PC-3 (cell line): ENCODE data around the gene KLHDC8A. TPM values are rescaled to one million over a fixed set of nuclear protein-coding genes. Genes with fewer than 3 reads are reported as not detected.

Experiments used
- ATAC-seq: fragments of 200-7000 bp; cut with Tn5 transposase; 2 replicates; pipeline ENCODE4 v1.9.1; 2020; ENCODE audit warnings: mild to moderate bottlenecking, moderate library complexity
- BruUV-seq: library from RNA; stranded (reverse); fragments of 400-500 nt; replicated peaks from 2 replicates; lab custom pipeline; 2021; lab: Mats Ljungman, UMichigan
- CTCF ChIA-PET: fragments of 300-600 bp; sonication (Branson Sonifier 250); formaldehyde crosslinking; loops from one replicate; lab custom pipeline; 2022; ENCODE audit warnings: antibody characterized with exemption; lab: Charles Lee
- POLR2A ChIA-PET: fragments of 300-600 bp; sonication (Branson Sonifier 250); formaldehyde crosslinking; loops from one replicate; lab custom pipeline; 2022; ENCODE audit warnings: antibody characterized with exemption; ENCODE audit not compliant: unreplicated experiment; lab: Charles Lee
- DNase-seq: peaks from one replicate; pipeline ENCODE4 v3.0.0-alpha.2; 2015
- H2AFZ ChIP-seq: fragments of 300-600 bp; sonication (generic); 2 replicates; pipeline ENCODE4 v1.6.0; 2016; ENCODE audit warnings: antibody characterized with exemption, low read length
- H3F3A ChIP-seq: fragments of 300-600 bp; sonication (generic); one replicate; pipeline ENCODE4 v1.6.0; 2017; ENCODE audit warnings: antibody characterized with exemption, low read length, control low read depth, mild to moderate bottlenecking; ENCODE audit not compliant: unreplicated experiment
- H3K27ac ChIP-seq: fragments of 300-600 bp; sonication (generic); 2 replicates; pipeline ENCODE4 v1.5.1; 2016; ENCODE audit warnings: mild to moderate bottlenecking, low read length
- H3K27me3 ChIP-seq: fragments of 300-600 bp; sonication (generic); 2 replicates; pipeline ENCODE4 v1.6.1; 2016; ENCODE audit warnings: low read length, mixed read lengths
- H3K36me3 ChIP-seq: fragments of 300-600 bp; sonication (generic); 2 replicates; pipeline ENCODE4 v1.6.1; 2016; ENCODE audit warnings: low read depth, mixed run types, low read length, mixed read lengths
- H3K4me1 ChIP-seq: fragments of 300-600 bp; sonication (generic); 2 replicates; pipeline ENCODE4 v1.5.1; 2016; ENCODE audit warnings: low read length; ENCODE audit not compliant: insufficient read depth
- H3K4me2 ChIP-seq: fragments of 300-600 bp; sonication (generic); 2 replicates; pipeline ENCODE4 v1.6.0; 2016; ENCODE audit warnings: low read length
- H3K4me3 ChIP-seq: fragments of 300-600 bp; sonication (generic); 2 replicates; pipeline ENCODE4 v1.5.1; 2016; ENCODE audit warnings: mild to moderate bottlenecking, low read length, mixed read lengths
- H3K79me2 ChIP-seq: fragments of 300-600 bp; sonication (generic); 2 replicates; pipeline ENCODE4 v1.6.1; 2017; ENCODE audit warnings: low read length, mixed read lengths
- H3K9ac ChIP-seq: fragments of 300-600 bp; sonication (generic); 2 replicates; pipeline ENCODE4 v1.6.0; 2016; ENCODE audit warnings: mild to moderate bottlenecking, low read length
- H3K9me2 ChIP-seq: fragments of 300-600 bp; sonication (generic); replicated peaks from 2 replicates; pipeline ENCODE4 v1.6.1; 2016; ENCODE audit warnings: mixed run types, low read length, mixed read lengths
- H3K9me3 ChIP-seq: fragments of 300-600 bp; sonication (generic); 2 replicates; pipeline ENCODE4 v1.6.1; 2016; ENCODE audit warnings: low read length, mixed read lengths
- H4K20me1 ChIP-seq: fragments of 300-600 bp; sonication (generic); 2 replicates; pipeline ENCODE4 v1.6.1; 2016; ENCODE audit warnings: low read length, mixed read lengths
- CTCF ChIP-seq: fragments of 300-600 bp; sonication (generic); conservative IDR thresholded peaks from 2 replicates; pipeline ENCODE4 v1.5.1; 2017; ENCODE audit warnings: antibody characterized with exemption, low read depth, mild to moderate bottlenecking, low read length
- EZH2 ChIP-seq: fragments of 300-600 bp; sonication (generic); IDR thresholded peaks from one replicate; pipeline ENCODE4 v1.6.1; 2017; ENCODE audit warnings: antibody characterized with exemption, mild to moderate bottlenecking, low read length; ENCODE audit not compliant: unreplicated experiment
- EZH2phosphoT487 ChIP-seq: fragments of 300-600 bp; sonication (generic); IDR thresholded peaks from 2 replicates; pipeline ENCODE4 v1.6.1; 2018; ENCODE audit warnings: mild to moderate bottlenecking, antibody characterized with exemption, low read length, borderline replicate concordance
- intact Hi-C: fragments of 100-400 bp; cut with micrococcal nuclease; formaldehyde crosslinking; loops from 2 replicates; pipeline ENCODE4 v1.9.0; 2023
- total RNA-seq: library from RNA; depleted of rRNA; stranded (reverse); fragments of >200 nt; gene quantifications from 2 replicates; pipeline ENCODE4 v1.2.3, GENCODE V29; 2014

The KLHDC8A gene
- total RNA-seq, 1 experiment from 2014 or later = not detected

GRCh38 chr1:205312866-205313562 is 43.7 kb downstream of the KLHDC8A start:
- intact Hi-C loops = no loop called here
- H3K4me3 ChIP-seq = no peak overlapping the region
- H3K27ac ChIP-seq = no peak overlapping the region
- peaks cover 13% of the 10 kb centered on the region for H3K4me1 ChIP-seq
- no TSS peak for BruUV-seq
- no peak overlapping the region for H3K9ac ChIP-seq
- no peaks in the 10 kb centered on the region; the same call in 1 of the 2 replicates for H3K36me3 ChIP-seq
- H3K27me3 ChIP-seq = no peaks in the 10 kb centered on the region
- H3K9me2 ChIP-seq = no peaks in the 10 kb centered on the region
- POLR2A ChIA-PET = no interaction called here
- peaks cover 31% of the 10 kb centered on the region for H3K79me2 ChIP-seq
- no peak for DNase-seq
- no peak for ATAC-seq
- H3K9me3 ChIP-seq = no peaks in the 10 kb centered on the region
- TF ChIP-seq EZH2 = no peak
- TF ChIP-seq CTCF = no peak
- TF ChIP-seq EZH2phosphoT487 = no peak
- H2AFZ ChIP-seq = no peak overlapping the region
- CTCF ChIA-PET = no interaction called here
- no peak overlapping the region for H3K4me2 ChIP-seq
- H3F3A ChIP-seq = no peaks in the 10 kb centered on the region
- no peaks in the 10 kb centered on the region for H4K20me1 ChIP-seq

GRCh38 chr1:205310976-205311704 is 45.6 kb downstream of the KLHDC8A start:
- Histone ChIP-seq H3K4me3 (no peak overlapping the region), H3K79me2 (peaks cover 14% of the 10 kb centered on the region; the same call in 1 of the 2 replicates), H3K36me3 (no peaks in the 10 kb centered on the region; the same call in 1 of the 2 replicates), H3K9ac (no peak overlapping the region), H3K4me2 (no peak overlapping the region), H3K9me2 (no peaks in the 10 kb centered on the region), H3K9me3 (no peaks in the 10 kb centered on the region), H3F3A (no peaks in the 10 kb centered on the region), H3K4me1 (no peaks in the 10 kb centered on the region), H3K27me3 (no peaks in the 10 kb centered on the region), H2AFZ (no peak overlapping the region), H4K20me1 (no peaks in the 10 kb centered on the region), H3K27ac (no peak overlapping the region)
- ChIA-PET CTCF (no interaction called here), POLR2A (no interaction called here)
- DNase-seq = no peak
- TF ChIP-seq CTCF = no peak
- no peak for TF ChIP-seq EZH2
- TF ChIP-seq EZH2phosphoT487 = no peak
- intact Hi-C loops = no loop called here
- BruUV-seq = no TSS peak
- no peak for ATAC-seq

GRCh38 chr1:205309741-205310140 is 47.0 kb downstream of the KLHDC8A start:
- no peak overlapping the region for H3K4me3 ChIP-seq
- H4K20me1 ChIP-seq = no peaks in the 10 kb centered on the region
- no peaks in the 10 kb centered on the region for H3F3A ChIP-seq
- ChIA-PET CTCF (no interaction called here), POLR2A (interaction anchor here (0.5 kb wide), 1 partner anchor 43 kb away, joined by 11 read pairs; no protein-coding TSS in a partner anchor)
- H3K27ac ChIP-seq = no peak overlapping the region
- H3K4me2 ChIP-seq = no peak overlapping the region
- no peaks in the 10 kb centered on the region for H3K9me3 ChIP-seq
- TF ChIP-seq EZH2 = no peak
- TF ChIP-seq CTCF = no peak
- TF ChIP-seq EZH2phosphoT487 = no peak
- H3K36me3 ChIP-seq = no peaks in the 10 kb centered on the region; the same call in none of the 2 replicates
- H3K9ac ChIP-seq = no peak overlapping the region
- H3K9me2 ChIP-seq = no peaks in the 10 kb centered on the region
- no TSS peak for BruUV-seq
- intact Hi-C loops = no loop called here
- H3K79me2 ChIP-seq = peaks cover 2% of the 10 kb centered on the region; the same call in 1 of the 2 replicates
- H2AFZ ChIP-seq = no peak overlapping the region
- DNase-seq = no peak
- no peaks in the 10 kb centered on the region for H3K27me3 ChIP-seq
- H3K4me1 ChIP-seq = no peaks in the 10 kb centered on the region
- ATAC-seq = no peak
